Endothelial cell of umbilical vein (primary cell): ENCODE data around the gene ESPN. TPM values are rescaled to one million over a fixed set of nuclear protein-coding genes. Genes with fewer than 3 reads are reported as not detected.
A peak's percentile ranks its signal among the peaks of the same experiment; 100 is the strongest.
"Not testable (repeated sequence)": the region's sequence is repeated elsewhere in the genome, so short reads cannot be mapped to it uniquely, and the experiment has no call there.

Source experiments
- BruUV-seq: library from RNA; stranded (reverse); fragments of 400-500 nt; replicated peaks from 2 replicates; lab custom pipeline; 2021; lab: Mats Ljungman, UMichigan
- CTCF ChIA-PET: fragments of 300-600, 350-600 bp; sonication (Branson Sonifier 250); formaldehyde crosslinking; loops from one replicate; lab custom pipeline; 2021; ENCODE audit warnings: antibody characterized with exemption, inconsistent platforms; lab: Charles Lee
- POLR2A ChIA-PET: fragments of 300-600, 350-600 bp; sonication (Branson Sonifier 250); formaldehyde crosslinking; loops from one replicate; lab custom pipeline; 2021; ENCODE audit warnings: antibody characterized with exemption, inconsistent platforms; lab: Charles Lee
- DNase-seq: peaks from one replicate; pipeline ENCODE4 v3.0.0-alpha.2; 2011; ENCODE audit warnings: low read depth, low spot score
- FAIRE-seq: peaks from 2 replicates; lab custom pipeline; 2011; peaks lifted over from hg19 to GRCh38; lab: Jason Lieb, UNC
- H2AFZ ChIP-seq: 2 replicates; pipeline ENCODE4 v1.6.0; 2012; ENCODE audit warnings: low read depth, low read length, control low read depth, inconsistent platforms
- H3K27ac ChIP-seq: 2 replicates; pipeline ENCODE4 v1.5.1; 2011; ENCODE audit warnings: low read depth, mild to moderate bottlenecking, control low read depth, low read length, moderate library complexity; ENCODE audit not compliant: insufficient read depth
- H3K27me3 ChIP-seq, 2 experiments: 2 replicates each; pipeline versions ENCODE4 v1.6.0 to v1.6.1; 2011; ENCODE audit warnings: low read length in 2 of 2, mixed read lengths in 1 of 2; ENCODE audit not compliant: control insufficient read depth in 2 of 2, insufficient read depth in 2 of 2
- H3K36me3 ChIP-seq, 2 experiments: 2 replicates in 1 of 2; 3 replicates in 1 of 2; pipeline ENCODE4 v1.5.1; 2011; ENCODE audit warnings: low read length in 2 of 2, mild to moderate bottlenecking in 1 of 2, moderate library complexity in 1 of 2; ENCODE audit not compliant: control insufficient read depth in 2 of 2, insufficient read depth in 2 of 2; ENCODE audit errors: extremely low read depth in 1 of 2
- H3K4me1 ChIP-seq: 3 replicates; pipeline ENCODE4 v1.5.1; 2011; ENCODE audit warnings: mild to moderate bottlenecking, low read length; ENCODE audit not compliant: control insufficient read depth, insufficient read depth; ENCODE audit errors: extremely low read depth
- H3K4me2 ChIP-seq: 2 replicates; pipeline ENCODE4 v1.6.1; 2011; ENCODE audit warnings: low read length, control low read depth, mixed read lengths; ENCODE audit not compliant: insufficient read depth
- H3K4me3 ChIP-seq, 3 experiments: fragments of 200-600 bp in 1 of 3; sonication (generic), shearing (Covaris generic) in 1 of 3; replicated peaks in 1 of 3; 2 replicates each; pipeline ENCODE4 v1.5.1; 2011 to 2016; ENCODE audit warnings: control low read depth in 3 of 3, low read length in 3 of 3, mild to moderate bottlenecking in 2 of 3, inconsistent platforms in 1 of 3, low read depth in 1 of 3, moderate library complexity in 1 of 3; ENCODE audit not compliant: insufficient read depth in 1 of 3
- H3K79me2 ChIP-seq: 2 replicates; pipeline ENCODE4 v1.6.0; 2012; ENCODE audit warnings: low read length, inconsistent platforms; ENCODE audit not compliant: control insufficient read depth, insufficient read depth
- H3K9ac ChIP-seq: replicated peaks from 2 replicates; pipeline ENCODE3; 2011; ENCODE audit warnings: low read length, control low read depth; ENCODE audit not compliant: insufficient read depth; ENCODE audit errors: extremely low read depth
- H3K9me1 ChIP-seq: replicated peaks from 3 replicates; pipeline ENCODE4 v1.6.0; 2011; ENCODE audit warnings: mild to moderate bottlenecking, low read length; ENCODE audit not compliant: control insufficient read depth, insufficient read depth; ENCODE audit errors: extremely low read depth
- H3K9me3 ChIP-seq: replicated peaks from 2 replicates; pipeline ENCODE4 v1.5.1; 2012; ENCODE audit warnings: low read length, inconsistent platforms; ENCODE audit not compliant: control insufficient read depth, insufficient read depth
- H4K20me1 ChIP-seq: replicated peaks from 2 replicates; pipeline ENCODE3; 2011; ENCODE audit warnings: mild to moderate bottlenecking, low read length; ENCODE audit not compliant: control insufficient read depth, insufficient read depth; ENCODE audit errors: extremely low read depth
- CTCF ChIP-seq, 2 donors: IDR thresholded peaks; 1 replicate in 1 of 2; 2 replicates in 1 of 2; pipeline ENCODE4 v1.5.1; 2011; ENCODE audit warnings: low read length in 2 of 2, mild to moderate bottlenecking in 2 of 2, moderate library complexity in 2 of 2, control low read depth in 1 of 2, inconsistent platforms in 1 of 2, low read depth in 1 of 2; ENCODE audit not compliant: insufficient read depth in 1 of 2; ENCODE audit errors: extremely low read depth in 1 of 2
- FOS ChIP-seq: IDR thresholded peaks from 2 replicates; pipeline ENCODE4 v1.6.1; 2011; ENCODE audit warnings: mild to moderate bottlenecking, low read length, moderate library complexity, borderline replicate concordance; ENCODE audit not compliant: insufficient read depth
- MYC ChIP-seq: IDR thresholded peaks from one replicate; pipeline ENCODE4 v1.6.1; 2011; ENCODE audit warnings: mild to moderate bottlenecking, low read depth, low read length
- POLR2A ChIP-seq: IDR thresholded peaks from 2 replicates; pipeline ENCODE4 v1.6.1; 2012; ENCODE audit warnings: low read depth, mild to moderate bottlenecking, control low read depth, low read length
- POLR2AphosphoS5 ChIP-seq: IDR thresholded peaks from 2 replicates; pipeline ENCODE4 v1.6.1; 2012; ENCODE audit warnings: low read depth, mild to moderate bottlenecking, control low read depth, low read length, moderate library complexity; ENCODE audit not compliant: insufficient read depth
- dilution Hi-C: fragments of 300-500 bp; cut with MboI; formaldehyde crosslinking; loops from one replicate; pipeline ENCODE4 v1.15.0; 2019; ENCODE audit warnings: low sequenced_read_pairs; ENCODE audit not compliant: extremely low pct_ligation_motif_present
- intact Hi-C: fragments of 100-400 bp; cut with micrococcal nuclease; formaldehyde crosslinking; loops from one replicate; pipeline ENCODE4 v1.10.0; 2022
- polyA plus RNA-seq, 4 experiments: library from polyadenylated mRNA; depleted of rRNA in 3 of 4; stranded (reverse) in 3 of 4; unstranded in 1 of 4; fragments of >200 nt; gene quantifications; 2 replicates each; pipeline versions ENCODE4 v1.2.1 to v1.2.3, GENCODE V29; 2011 to 2012; ENCODE audit warnings: missing spikeins in 1 of 4
- total RNA-seq: library from RNA; stranded (reverse); gene quantifications from 2 replicates; pipeline ENCODE4 v1.2.3, GENCODE V29; 2021
- TF ChIP-seq, protein P1 (sequence below): IDR thresholded peaks from 2 replicates; pipeline ENCODE4 v1.6.1; 2011; ENCODE audit not compliant: insufficient read depth, insufficient read length

The ESPN gene
- total and polyA plus RNA-seq, 2 donors (not counting 3 experiments of a cell fraction or from before 2014, with no cell fraction given), result 0.54 to 0.71 TPM

DNA sequence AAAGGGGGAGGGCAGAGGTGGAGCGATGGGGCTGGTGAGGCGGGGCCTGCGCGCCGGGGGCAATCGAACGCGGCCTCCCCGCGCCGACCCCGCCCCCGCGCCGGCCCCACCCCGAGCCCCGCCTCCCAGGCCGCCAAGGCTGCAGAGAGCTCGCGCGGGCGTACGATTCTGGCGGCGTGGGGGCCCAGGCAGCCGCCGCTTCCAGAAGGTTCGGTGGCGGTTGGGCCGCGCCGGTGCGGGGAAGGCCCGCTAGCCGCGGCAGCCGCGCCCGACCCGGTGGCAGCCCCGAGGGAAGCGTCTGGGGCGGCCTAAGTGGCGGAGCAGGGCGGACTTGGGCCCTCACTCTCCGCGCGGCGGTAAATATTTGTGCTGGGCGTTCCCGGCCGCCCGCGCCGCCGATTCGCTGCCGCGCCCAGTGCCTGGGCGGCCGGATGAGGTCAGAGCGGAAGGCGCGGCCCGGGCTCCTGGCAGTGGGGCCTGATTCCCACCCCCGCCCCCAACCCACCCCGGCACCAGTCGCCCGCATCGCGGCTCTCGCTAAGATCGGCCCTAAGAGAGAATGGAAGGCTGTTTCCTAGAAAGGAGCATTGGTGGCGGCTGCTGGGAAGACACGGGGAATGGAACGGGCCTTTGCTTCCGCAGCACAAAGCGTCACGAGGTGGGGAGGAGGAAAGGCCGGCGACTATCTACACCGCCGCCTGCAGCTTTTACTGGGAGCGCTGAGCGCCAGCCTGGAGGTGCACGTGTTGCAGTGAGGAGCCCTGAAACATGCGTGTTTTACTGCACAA, 31.0 kb upstream of the ESPN start, which contains the start of gene ACOT7:
TSS of gene ACOT7 (minus strand) at position 368 of the 788 bp plus-strand sequence. CDS start 368 bp downstream, outside the sequence.
- BruUV-seq, result TSS peak; percentile 83
- intact Hi-C loops (loop anchor here (1.0 to 2.0 kb wide), 5 partner anchors 8 to 185 kb away; no protein-coding TSS in a partner anchor), dilution Hi-C loops (no loop called here)
- TF ChIP-seq POLR2A (peak; percentile 44), CTCF (IDR thresholded peaks at IDR 0.05; ENCODE audit: extremely low read depth in 1 of 2, insufficient read depth in 1 of 2, low read depth in 1 of 2, low read length in 2 of 2) (peak in 1 of 2 donors; percentile 24), MYC (no peak), POLR2AphosphoS5 (peak; percentile 49), FOS (no peak)
- TF ChIP-seq, protein P1, sequence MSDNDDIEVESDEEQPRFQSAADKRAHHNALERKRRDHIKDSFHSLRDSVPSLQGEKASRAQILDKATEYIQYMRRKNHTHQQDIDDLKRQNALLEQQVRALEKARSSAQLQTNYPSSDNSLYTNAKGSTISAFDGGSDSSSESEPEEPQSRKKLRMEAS, result peak; percentile 77
- ChIA-PET CTCF (interaction anchor here (0.6 to 20.3 kb wide), 13 partner anchors 9 to 189 kb away, joined by 3 to 237 read pairs (median 5); no protein-coding TSS in a partner anchor), POLR2A (interaction anchor here (0.6 to 1.0 kb wide), 7 partner anchors 9 to 543 kb away, joined by 3 to 6 read pairs (median 4); no protein-coding TSS in a partner anchor)
- Histone ChIP-seq H3K4me1 (peaks cover 16% of the 10 kb centered on the region), H3K4me3 (peak within 1 kb of the TSS; percentile 45 to 71 (median 63)), H3K79me2 (peaks cover 20% of the 10 kb centered on the region), H4K20me1 (no peaks in the 10 kb centered on the region), H3K9ac (peak within 1 kb of the TSS; percentile 86), H3K4me2 (peak within 1 kb of the TSS; percentile 82), H2AFZ (peak within 1 kb of the TSS; percentile 82), H3K36me3 (no peaks in the 10 kb centered on the region), H3K9me3 (no peaks in the 10 kb centered on the region), H3K27ac (peak within 1 kb of the TSS; percentile 57), H3K9me1 (no peaks in the 10 kb centered on the region), H3K27me3 (no peaks in the 10 kb centered on the region)
- DNase-seq (peak; percentile 89), FAIRE-seq (peak; percentile 86)

GRCh38 chr1:6395130-6395529, 29.4 kb upstream of the ESPN start:
- H3K9me1 ChIP-seq, H3K36me3 ChIP-seq, dilution Hi-C loops, DNase-seq, POLR2A ChIA-PET, H2AFZ ChIP-seq, H3K27ac ChIP-seq, H3K4me3 ChIP-seq, H3K27me3 ChIP-seq, FAIRE-seq, H3K4me2 ChIP-seq, H4K20me1 ChIP-seq, H3K9me3 ChIP-seq, H3K9ac ChIP-seq, BruUV-seq, intact Hi-C loops: not testable (repeated sequence)
- CTCF ChIA-PET, result interaction anchor here (1.1 to 20.3 kb wide), 4 partner anchors 9 to 149 kb away, joined by 3 to 237 read pairs (median 20); no protein-coding TSS in a partner anchor
- peaks cover 16% of the 10 kb centered on the region for H3K4me1 ChIP-seq
- H3K79me2 ChIP-seq, result peaks cover 13% of the 10 kb centered on the region

DNA sequence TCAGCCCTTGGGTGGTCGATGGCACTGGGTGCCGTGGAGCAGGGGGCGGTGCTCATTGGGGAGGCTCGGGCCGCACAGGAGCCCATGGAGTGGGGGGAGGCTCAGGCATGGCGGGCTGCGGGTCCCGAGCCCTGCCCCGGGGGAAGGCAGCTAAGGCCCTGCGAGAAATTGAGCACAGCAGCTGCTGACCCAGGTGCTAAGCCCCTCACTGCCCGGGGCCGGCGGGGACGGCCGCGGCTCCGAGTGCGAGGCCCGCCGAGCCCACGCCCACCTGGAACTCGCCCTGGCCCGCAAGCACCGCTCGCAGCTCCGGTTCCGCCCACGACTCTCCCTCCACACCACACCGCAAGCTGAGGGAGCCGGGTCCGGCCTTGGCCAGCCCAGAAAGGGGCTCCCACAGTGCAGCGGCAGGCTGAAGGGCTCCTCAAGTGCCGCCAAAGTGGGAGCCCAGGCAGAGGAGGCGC, 28.8 kb upstream of the ESPN start:
- H4K20me1 ChIP-seq, H3K36me3 ChIP-seq, BruUV-seq, H3K4me3 ChIP-seq, DNase-seq, H3K9me3 ChIP-seq, H3K9ac ChIP-seq, H3K9me1 ChIP-seq, dilution Hi-C loops, intact Hi-C loops, H3K27me3 ChIP-seq, H3K27ac ChIP-seq, POLR2A ChIA-PET, FAIRE-seq, H3K79me2 ChIP-seq, H2AFZ ChIP-seq, H3K4me2 ChIP-seq: not testable (repeated sequence)
- H3K4me1 ChIP-seq, result peaks cover 16% of the 10 kb centered on the region
- CTCF ChIA-PET, result interaction anchor here (2.9 to 20.3 kb wide), 3 partner anchors 9 to 149 kb away, joined by 15 to 237 read pairs (median 26); no protein-coding TSS in a partner anchor
